GM21528 (cell line): ENCODE measurements around the gene SND1.
"Not testable (repeated sequence)": the region's sequence is repeated elsewhere in the genome, so short reads cannot be mapped to it uniquely, and the experiment has no call there.

Source experiments
- ATAC-seq: cut with Tn5 transposase; IDR thresholded peaks from one replicate; pipeline ENCODE4 v1.9.1; 2021; ENCODE audit warnings: mild to moderate bottlenecking, moderate library complexity; ENCODE audit not compliant: unreplicated experiment, low FRiP score

The SND1 gene

DNA sequence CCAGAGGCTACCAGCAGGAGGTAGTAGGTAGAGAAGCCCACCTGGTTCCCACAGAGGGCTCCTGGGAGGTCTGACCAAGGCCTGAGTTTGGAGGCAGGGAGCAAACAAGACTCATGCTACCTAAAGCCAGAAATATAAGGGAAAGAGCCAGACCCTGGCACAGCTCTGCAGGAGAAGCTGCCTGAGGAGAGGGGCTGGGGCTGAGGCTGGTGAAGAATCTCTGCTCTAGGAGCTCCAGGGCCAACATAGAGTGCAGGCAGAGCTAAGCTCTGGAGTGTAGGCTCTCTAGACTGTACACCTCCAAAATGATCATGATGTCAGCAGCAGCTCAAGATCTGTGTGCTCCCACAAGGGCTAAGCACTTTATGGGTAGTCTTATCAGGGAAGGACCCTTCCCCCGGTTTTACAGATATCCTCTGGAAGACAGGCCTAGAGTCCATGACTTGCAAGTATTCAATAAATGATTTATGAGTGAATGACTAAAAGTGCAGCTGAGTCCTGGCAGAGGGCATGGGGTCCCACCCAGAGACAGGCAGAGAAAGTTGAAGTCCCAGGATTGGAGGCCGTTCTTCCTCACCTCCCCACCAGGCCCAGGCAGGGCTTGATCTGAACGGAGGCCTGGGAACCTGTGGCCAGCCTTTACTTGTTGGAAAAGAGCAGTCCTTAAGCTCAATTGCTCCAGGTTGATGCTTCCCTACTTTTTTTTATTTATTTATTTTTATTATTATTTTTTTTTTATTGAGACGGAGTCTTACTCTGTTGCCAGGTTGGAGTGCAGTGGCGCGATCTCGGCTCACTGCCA, 450.7 kb downstream of the SND1 start:
- no peak for ATAC-seq

DNA sequence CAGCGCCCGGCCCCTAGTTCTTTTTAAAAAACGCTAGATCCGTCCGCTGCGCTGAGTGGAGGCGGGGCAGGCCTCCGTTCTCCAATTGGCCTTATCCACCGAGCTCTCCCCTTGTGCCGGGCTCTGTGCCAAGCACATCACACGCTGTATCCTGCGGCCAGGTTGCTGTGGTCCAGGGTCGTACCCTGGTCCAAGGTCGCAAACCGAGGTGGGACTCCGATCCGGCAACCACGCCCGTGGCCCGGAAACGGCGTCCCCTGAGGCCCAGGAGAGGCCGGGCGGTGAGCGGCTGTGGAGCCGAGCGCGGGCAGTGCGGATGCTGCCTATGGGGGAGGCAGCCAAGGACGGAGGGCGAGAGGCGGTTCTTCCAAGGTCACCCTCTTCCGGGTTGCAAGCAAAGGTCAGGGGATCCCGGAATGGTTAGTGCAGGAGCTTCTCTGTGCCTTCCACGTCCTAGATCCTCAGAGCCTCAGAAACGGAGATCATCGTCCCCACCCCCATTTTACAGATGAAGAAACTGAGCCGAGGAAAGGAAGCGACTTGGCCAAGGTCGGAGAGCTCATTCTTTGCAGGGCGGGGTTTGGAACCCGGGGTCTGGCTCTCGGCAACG, 451.6 kb downstream of the SND1 start:
- peak; percentile 47 for ATAC-seq

DNA sequence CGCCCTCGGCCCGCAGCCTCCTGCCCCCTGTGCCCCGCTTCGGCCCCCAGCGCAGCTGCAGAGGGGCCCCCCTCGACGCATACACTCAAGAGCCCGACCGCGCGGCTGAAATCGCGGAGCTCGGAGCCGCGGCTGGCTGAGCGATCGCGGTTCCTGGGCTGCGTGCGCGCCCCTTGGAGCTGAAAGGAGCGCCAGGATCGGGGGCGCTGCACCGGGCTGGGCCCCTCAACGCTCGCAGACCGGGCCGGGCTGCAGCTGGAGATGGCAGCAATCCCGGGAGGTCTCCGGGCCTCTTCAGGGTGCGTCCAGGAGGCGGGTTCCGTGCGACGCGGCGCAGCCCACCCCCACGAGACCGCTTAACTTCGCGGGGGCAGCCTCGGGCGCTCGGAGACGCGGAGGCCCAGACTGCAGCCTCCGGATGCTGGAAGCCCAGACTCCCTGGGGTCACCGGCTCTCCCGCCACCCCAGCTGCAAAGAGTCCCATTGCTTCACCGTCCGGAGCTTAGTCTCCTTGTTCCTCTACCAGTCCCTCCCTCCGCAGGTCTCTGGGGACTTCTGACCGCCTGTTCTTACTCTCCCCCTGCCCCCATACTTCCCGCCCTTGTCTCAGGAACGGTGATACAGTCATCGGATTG, 452.2 kb downstream of the SND1 start:
- no peak for ATAC-seq

DNA sequence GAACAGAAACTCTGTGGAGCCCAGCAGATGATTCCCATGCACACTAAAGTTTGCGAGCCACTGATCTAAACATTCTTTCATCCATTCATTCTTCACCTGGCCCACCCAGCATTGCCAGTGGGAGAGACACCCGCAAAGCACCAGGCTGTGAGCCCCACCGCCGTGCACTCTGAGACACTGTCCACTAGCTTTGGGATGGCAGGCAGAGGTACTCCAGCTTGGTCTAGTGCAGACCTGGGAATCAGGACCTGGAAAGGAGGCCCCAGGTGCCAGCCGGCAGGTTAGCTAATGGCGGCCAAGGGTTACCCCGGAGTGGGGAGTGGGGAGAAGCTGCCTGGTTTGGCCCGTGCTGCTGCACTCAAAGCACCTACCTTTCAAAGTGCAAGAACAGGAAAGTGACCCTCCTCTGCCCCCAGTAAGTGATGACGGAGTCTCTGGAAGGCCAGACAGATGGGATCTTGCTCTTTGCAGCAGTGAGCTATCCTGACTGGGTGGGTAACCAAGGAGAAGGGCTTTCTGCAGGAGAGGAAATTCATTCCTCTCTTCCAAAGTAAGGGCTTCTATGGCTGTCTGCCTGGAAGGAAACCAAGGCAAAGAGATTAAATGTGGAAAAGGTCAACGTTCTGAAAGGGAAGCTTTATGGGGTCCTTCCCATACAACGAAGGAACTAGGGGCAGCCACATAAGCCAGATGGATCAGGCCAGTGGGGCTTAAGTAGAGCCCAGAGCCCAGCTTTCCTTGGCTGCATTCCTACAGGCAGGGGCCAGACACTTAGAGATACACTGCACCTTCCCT, 453.4 kb downstream of the SND1 start:
- no peak for ATAC-seq

DNA sequence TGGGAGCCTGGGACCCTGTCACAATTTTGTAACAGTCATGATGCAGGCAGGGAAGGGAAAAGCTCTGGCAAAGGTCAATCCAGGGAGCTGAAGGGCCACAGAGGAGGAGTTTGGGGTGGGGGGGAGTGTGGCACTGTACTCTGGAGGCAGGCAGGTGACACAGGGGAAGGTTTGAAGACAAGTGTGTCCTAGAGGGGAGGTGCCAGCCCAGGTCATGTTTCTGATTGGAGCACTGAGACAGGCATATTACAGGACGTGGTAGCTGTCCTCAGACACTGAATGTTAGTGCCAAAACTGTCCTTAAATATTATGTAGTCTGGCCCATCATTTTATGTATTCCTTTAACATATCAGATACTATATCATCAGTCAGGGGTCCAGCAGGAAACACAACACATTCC, 454.8 kb downstream of the SND1 start:
- ATAC-seq = no peak

DNA sequence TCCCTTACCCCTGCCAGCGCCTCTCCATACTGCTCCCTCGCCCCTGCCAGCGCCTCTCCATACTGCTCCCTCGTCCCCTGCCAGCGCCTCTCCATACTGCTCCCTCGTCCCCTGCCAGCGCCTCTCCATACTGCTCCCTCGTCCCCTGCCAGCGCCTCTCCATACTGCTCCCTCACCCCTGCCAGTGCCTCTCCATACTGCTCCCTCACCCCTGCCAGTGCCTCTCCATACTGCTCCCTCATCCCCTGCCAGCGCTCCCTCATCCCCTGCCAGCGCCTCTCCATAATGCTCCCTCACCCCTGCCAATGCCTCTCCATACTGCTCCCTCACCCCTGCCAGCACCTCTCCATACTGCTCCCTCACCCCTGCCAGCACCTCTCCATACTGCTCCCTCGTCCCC, 455.5 kb downstream of the SND1 start:
- ATAC-seq = not testable (repeated sequence)

DNA sequence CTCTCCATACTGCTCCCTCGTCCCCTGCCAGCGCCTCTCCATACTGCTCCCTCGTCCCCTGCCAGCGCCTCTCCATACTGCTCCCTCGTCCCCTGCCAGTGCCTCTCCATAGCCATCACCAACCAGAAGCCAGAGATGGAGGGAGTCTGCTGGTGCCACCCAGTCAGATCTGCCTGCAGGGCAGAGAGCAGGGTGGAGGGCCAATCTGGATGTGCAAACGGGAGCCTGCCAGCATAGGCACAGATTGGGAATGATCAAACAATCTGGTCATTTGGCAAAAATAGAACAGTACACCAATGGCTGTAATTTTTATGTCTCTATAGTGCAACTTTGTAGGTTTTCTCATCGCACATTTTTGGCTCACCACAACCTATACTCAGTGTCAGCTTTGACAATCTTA, 456.1 kb downstream of the SND1 start:
- no peak for ATAC-seq

DNA sequence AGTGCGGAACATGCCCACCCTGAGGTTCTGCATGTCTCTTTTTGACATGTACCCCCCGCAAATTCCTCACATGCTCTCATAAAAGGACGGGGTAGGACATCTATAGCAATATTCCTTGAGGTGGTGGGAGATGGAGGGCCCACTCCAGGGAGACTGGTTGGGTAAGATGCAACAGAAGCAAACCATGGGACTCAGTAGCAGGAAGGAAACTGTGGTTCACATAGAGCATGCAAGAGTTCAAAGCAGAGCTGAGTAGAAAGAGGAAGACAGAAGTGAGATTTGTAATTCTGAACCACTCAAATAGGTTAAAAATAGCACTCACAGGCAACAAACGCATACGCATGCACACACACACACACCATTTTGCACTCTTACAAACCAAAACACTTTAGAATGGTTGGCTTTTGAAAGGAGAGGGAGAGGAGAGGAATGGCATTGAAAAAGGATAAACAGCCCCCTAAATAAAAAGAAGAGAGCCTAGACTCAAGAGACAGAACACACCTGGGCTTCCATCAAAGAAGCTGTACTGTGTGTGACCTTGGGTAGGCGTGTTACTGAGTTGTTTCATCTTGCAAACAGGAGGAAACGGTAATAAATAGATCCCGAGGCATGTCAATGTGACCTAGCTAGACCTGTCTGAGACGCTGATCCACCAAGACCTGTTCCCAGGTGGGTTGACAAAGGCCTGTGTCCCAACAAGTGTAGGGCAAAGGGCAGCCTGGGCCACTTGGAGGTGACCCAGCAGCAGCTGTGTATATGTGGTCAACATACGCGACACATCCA, 456.8 kb downstream of the SND1 start:
- ATAC-seq = peak; percentile 90

DNA sequence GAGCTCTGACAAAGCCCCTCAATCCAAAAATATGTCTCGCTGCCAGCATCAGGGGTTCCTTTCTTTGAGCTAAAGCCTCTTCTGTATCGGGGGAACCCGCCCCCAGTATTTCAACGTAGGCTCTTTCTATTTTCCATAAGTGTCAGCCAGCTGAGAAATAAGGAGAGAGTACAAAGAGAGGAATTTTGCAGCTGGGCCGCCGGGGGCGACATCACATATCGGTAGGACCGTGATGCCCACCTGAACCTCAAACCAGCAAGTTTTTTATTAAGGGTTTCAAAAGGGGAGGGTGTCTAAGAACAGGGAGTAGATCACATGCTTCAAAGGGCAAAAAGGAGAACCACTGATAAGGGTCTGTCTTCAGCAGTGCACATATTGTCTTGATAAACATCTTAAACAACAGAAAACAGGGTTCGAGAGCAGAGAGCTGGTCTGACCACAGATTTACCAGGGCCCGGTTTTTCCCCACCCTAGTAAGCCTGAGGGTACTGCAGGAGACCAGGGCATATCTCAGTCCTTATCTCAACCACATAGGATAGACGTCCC, 457.5 kb downstream of the SND1 start:
- ATAC-seq = not testable (repeated sequence)

DNA sequence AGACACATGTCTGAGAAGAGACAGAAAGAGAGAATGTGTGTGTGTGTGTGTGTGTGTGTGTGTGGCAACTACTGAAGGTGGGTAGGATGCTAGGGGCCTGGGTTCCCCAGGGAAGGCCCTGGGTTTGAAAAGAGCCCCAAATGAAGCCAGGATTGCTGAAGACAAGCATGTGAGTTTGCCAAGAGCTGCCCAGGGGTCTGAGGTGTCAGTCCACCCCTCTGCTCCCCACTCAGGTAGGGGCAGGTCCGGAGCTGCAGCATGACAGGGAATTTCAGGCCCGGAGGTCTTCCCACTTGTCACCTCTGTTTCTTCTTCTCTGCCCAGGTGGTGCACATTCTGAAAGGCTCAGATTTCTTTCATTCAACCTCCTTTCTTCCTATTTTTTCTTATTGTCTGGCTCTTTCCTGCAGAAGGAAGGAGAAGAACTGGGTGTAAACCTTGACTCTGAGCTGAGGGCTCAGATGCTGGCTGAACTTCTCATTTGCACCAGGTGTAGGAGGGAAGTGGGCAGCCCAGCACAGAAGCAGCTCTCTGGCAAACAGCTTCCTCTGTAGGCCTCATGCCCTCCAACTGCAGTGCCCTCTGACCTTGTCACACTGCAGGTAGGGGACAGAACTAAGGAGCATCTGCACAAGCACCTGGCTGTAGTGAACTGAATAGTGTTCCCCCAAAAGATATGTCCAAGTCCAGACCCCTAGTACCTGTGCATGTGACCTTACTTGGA, 458.8 kb downstream of the SND1 start:
- ATAC-seq = no peak

DNA sequence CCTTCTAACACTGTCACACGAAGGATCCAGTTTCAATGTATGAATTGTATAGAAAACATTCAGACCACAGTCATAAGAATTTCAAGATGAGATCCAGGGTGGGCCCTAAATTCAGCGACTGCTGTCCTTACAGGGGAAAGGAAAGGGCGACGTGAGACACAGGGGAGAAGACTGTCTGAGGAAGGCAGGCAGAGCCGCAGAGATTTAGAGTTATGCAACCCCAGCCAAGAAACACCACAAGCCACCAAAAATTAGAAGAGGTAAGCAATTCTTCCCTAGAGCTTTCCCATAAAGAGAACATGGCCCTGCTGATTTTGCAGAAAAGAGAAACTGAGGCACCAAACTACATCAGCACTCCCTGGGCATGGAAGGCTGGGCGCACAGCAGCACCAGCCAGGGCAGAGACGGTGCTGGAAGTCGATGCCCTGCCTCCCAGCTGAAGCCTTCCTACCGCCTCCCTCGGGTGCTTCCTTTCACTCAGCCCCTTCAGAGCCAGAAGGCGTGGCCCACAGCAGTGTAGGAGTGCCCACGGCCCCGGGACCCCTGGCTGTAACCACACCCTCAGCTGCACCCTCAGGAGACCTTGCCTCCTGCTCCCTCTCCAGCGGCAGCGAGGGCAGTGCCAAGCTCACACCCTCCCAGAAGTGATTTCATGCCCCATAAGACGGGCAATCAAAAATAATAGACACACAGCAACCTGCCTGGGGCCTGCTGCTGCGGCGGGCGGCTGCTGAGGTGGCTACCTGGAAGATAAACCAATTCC, 460.2 kb downstream of the SND1 start:
- no peak for ATAC-seq

DNA sequence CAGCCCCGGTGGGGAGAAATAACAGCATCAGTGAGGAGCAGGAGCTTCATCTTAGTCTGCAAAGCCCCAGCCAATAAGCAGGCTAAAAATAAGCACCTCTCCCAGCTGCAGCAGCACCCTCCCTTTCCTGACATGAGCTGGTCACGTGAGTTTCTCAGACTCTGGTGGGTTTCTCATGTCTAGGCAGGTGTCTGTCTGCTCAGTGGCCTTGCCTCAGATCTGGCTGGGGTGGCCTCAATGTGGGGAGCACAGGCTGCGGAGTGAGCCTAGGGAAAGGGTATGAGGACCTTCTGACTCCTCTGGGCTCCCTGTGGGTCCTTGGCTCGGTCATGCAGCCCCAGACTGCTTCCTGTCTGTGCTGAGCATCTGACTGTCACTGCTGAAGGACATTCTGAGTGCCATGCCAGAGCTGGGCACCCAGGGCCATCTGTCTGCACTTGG, 460.8 kb downstream of the SND1 start:
- ATAC-seq = no peak

DNA sequence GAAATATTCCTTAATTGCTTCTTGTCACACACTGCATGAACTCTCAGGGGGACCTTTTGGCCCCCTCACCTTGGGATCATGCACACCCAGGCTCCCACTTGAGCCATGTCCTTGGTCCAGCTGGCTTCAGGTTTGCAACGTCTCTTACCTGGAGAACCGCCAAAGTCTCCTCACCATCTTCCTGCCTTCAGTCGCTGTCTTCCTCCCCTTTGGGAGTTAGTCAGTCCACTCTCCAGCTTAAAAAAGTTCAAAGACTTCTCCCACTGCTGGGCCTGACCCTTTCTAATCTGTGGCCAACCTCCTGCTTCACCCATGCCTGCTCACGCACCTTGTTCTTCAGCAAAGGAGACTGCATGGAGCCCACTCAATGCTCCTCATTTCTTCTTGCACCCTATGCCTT, 461.8 kb downstream of the SND1 start:
- no peak for ATAC-seq

DNA sequence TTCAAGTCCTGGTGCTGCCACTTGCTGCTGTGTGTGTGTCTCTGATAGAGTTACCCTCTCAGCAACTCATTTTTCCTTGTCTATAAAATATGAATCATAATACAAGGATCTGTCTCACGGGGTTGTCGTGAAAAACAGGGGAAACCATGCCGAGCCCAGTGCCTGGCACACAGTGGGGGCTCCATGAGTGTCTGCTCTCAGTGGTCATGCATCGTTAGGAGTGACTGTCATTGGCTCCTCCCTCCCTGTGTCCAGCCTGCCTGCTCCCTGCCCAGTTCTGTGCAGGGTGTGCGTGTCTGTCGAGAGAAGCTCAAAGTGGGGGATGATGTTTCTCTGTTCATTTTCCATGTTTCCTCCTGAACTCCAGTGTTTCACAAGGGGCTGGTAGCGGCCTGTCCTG, 462.8 kb downstream of the SND1 start:
- ATAC-seq = no peak

DNA sequence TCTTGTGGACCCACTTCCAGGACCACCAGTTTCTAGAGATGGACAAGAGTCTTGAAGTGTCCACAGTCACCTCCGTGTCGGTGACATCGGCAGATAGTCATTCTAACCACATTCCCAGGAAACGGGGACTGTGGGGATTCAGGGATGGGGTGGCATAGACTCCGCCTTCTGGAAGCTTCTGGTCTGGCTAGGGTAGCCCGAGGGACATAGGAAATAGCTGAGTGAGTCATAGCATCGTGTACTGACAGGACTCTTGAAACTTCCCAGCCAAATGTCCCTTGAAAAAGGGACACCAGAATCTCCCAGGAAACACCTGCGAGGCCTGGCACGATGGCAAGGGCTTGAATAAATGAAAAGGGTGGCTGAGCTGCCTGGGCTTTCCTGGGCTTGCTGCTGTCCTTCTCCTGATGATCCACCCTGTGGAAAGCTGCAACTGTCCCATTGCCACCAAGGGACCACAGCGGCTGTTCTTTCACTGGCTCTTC, 463.4 kb downstream of the SND1 start:
- no peak for ATAC-seq

DNA sequence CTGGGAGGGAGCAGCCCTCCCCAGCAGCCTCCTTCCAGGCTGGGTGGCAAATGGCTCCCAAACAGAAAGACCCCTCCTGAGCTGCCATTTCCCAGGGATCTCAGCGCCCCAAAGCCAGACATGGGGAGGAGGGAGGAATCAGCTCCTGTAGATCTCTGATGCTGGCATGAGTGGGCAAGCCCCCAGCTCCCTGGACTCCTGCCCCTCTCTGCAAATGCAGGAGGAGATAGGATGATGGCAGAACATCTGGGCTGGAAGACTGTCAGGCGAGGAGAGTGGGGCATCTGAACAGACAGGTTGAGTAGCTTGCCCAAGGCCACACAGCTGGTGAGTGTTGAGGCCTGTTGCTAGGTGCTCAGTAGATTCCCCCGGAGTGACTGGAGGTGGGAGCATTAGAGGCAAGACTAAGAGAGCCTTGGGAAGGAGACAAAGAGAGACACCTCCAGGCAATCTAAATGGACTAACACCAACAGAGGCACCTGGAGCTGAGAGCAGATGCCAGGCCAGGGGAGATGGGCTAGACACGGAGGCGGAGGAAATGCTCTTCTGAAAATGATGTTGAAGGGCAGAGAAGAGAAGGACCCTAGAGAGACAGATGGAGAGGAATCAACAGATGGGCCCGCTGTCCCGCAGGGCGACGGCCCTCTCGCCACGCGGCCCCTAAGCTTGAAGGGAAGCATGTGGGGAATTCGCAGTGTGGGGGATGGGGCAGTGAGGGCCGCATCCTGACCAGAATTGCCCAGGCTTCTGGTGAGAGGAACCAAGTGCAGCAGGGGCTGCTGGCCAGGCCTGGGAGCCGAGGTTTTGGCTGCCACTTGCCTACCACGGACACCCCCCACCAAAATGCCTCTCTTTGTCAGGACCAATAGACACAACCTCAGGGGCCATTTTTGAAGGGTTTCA, 464.1 kb downstream of the SND1 start:
- no peak for ATAC-seq

DNA sequence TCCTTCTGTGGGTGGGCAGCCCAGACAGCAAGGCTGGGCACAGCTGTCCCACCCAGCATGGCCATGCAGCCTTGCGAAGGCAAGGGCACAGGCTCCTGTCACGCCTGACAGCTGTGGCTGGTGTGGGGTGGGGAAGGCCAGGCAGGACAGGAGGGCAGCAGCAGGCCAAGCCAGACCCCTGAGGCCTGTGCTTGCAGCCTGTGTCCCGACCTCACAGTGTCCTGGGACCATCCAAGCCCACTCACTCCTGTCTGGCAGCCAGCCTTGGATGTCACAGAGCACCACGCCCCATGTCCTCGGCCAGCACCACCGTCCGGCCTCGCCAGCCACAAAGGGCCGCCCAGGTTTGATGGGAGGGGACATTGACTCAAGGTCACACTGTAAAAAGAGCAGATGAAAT, 464.7 kb downstream of the SND1 start:
- ATAC-seq = no peak
